Measurements from ENCODE around the gene ZFP37.
"Not testable (repeated sequence)": the region's sequence is repeated elsewhere in the genome, so short reads cannot be mapped to it uniquely, and the experiment has no call there.

DNA sequence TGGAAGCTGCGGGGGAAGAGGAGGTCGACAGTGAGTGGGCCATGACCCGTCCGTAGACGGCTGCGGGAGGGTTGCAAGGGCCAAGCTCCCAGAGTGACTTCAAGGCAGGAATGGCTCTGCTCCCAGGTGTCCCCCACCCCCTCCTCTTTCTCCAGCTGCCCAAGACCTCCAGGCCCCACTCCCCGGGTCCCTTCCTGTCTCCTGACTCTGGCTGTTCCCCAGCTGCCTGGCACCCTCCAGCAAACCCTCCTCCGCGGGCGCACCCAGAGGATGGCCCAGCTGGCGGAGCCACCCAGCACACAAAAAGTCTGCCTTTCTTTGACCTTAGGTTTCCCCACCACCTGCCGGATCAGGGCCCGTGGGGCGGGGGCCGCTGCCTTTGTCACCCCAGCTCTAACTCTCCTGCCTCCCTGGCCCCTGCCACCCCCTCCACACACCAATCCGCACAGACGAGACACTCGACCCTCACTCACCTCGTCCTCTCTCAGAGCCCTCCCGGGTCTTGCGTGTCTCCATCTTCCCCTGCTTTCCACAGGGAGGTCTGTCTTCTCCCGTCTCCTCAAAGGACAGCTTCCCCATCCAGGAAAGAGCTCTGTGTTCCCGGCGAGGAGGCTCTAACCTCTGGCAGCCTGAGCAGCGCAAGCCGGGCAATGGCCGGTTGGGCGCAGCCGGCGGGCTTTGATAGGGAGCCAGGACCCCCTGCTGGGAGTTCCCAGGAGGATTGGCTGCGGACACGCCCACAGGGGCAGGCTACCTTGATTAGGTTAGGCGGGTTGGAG is 4.7 kb upstream of the ZFP37 start:
- TF ChIP-seq, protein P1, sequence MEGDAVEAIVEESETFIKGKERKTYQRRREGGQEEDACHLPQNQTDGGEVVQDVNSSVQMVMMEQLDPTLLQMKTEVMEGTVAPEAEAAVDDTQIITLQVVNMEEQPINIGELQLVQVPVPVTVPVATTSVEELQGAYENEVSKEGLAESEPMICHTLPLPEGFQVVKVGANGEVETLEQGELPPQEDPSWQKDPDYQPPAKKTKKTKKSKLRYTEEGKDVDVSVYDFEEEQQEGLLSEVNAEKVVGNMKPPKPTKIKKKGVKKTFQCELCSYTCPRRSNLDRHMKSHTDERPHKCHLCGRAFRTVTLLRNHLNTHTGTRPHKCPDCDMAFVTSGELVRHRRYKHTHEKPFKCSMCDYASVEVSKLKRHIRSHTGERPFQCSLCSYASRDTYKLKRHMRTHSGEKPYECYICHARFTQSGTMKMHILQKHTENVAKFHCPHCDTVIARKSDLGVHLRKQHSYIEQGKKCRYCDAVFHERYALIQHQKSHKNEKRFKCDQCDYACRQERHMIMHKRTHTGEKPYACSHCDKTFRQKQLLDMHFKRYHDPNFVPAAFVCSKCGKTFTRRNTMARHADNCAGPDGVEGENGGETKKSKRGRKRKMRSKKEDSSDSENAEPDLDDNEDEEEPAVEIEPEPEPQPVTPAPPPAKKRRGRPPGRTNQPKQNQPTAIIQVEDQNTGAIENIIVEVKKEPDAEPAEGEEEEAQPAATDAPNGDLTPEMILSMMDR (IDR thresholded peaks at IDR 0.05): not testable (repeated sequence)
- not testable (repeated sequence) for TF ChIP-seq POLR2AphosphoS5 (IDR thresholded peaks at IDR 0.05)
